K562 (cell line): ENCODE data around the gene PLEKHA5. TPM values are rescaled to one million over a fixed set of nuclear protein-coding genes. Genes with fewer than 3 reads are reported as not detected.

Source experiments
- ATAC-seq: fragments of 200-7000 bp; cut with Tn5 transposase; 3 replicates; pipeline ENCODE4 v1.9.1; 2020; ENCODE audit warnings: moderate library complexity
- BruUV-seq: library from RNA; stranded (reverse); fragments of 400-500 nt; replicated peaks from 2 replicates; lab custom pipeline; 2021; lab: Mats Ljungman, UMichigan
- CTCF ChIA-PET: fragments of 300-600 bp; formaldehyde crosslinking; extraction: SDS; loops from one replicate; lab custom pipeline; 2021; ENCODE audit warnings: low intra/inter-chr PET ratio; lab: Yijun Ruan, JAX
- POLR2A ChIA-PET: fragments of 300-600, 350-650 bp; sonication (Branson Sonifier 250); formaldehyde crosslinking; extraction: SDS; loops from one replicate; lab custom pipeline; 2021; ENCODE audit warnings: antibody characterized with exemption, inconsistent platforms; lab: Yijun Ruan, JAX
- DNase-seq, 4 experiments: peaks; one replicate each; pipeline versions ENCODE4 v3.0.0 to v3.0.0-alpha.2; 2011 to 2018; ENCODE audit warnings: low spot score in 3 of 4, mixed read lengths in 3 of 4; ENCODE audit errors: extremely low read depth in 1 of 4
- FAIRE-seq: peaks from 2 replicates; lab custom pipeline; 2011; peaks lifted over from hg19 to GRCh38; lab: Jason Lieb, UNC
- H2AFZ ChIP-seq: 2 replicates; pipeline ENCODE4 v1.6.0; 2011; ENCODE audit warnings: low read depth, low read length, control low read depth, inconsistent platforms
- H3K27ac ChIP-seq: fragments of 200-600 bp; 3 replicates; pipeline ENCODE4 v1.8.0; 2011; ENCODE audit warnings: low read depth, mild to moderate bottlenecking, control low read depth, inconsistent platforms, low read length, moderate library complexity, mixed read lengths; ENCODE audit errors: extremely low read depth
- H3K27me3 ChIP-seq, 2 experiments: fragments of 300-600 bp in 1 of 2; 2 replicates in 1 of 2; 3 replicates in 1 of 2; pipeline versions ENCODE4 v1.6.0 to v1.8.0; 2011; ENCODE audit warnings: inconsistent platforms in 2 of 2, low read length in 2 of 2, mild to moderate bottlenecking in 1 of 2, mixed read lengths in 1 of 2, moderate library complexity in 1 of 2; ENCODE audit not compliant: control insufficient read depth in 2 of 2, insufficient read depth in 2 of 2
- H3K36me3 ChIP-seq: fragments of 300-600 bp; 3 replicates; pipeline ENCODE4 v1.8.0; 2011; ENCODE audit warnings: mild to moderate bottlenecking, low read length, inconsistent platforms; ENCODE audit not compliant: control insufficient read depth, insufficient read depth
- H3K4me1 ChIP-seq, 2 experiments: fragments of 200-600 bp in 1 of 2; replicated peaks in 1 of 2; 2 replicates in 1 of 2; 3 replicates in 1 of 2; pipeline versions ENCODE4 v1.5.1 to v1.8.0; 2011; ENCODE audit warnings: inconsistent platforms in 2 of 2, low read length in 2 of 2, mild to moderate bottlenecking in 1 of 2, mixed read lengths in 1 of 2, moderate library complexity in 1 of 2; ENCODE audit not compliant: control insufficient read depth in 2 of 2, insufficient read depth in 2 of 2
- H3K4me2 ChIP-seq: 2 replicates; pipeline ENCODE4 v1.6.1; 2011; ENCODE audit warnings: low read length, control low read depth, inconsistent platforms, mixed read lengths; ENCODE audit not compliant: insufficient read depth
- H3K4me3 ChIP-seq: fragments of 200-600 bp; sonication (generic), shearing (Covaris generic); 2 replicates; pipeline ENCODE4 v1.5.1; 2016; ENCODE audit warnings: control low read depth, inconsistent platforms
- H3K79me2 ChIP-seq: fragments of 200-600 bp; 3 replicates; pipeline ENCODE4 v1.8.0; 2011; ENCODE audit warnings: low read length, inconsistent platforms; ENCODE audit not compliant: control insufficient read depth, insufficient read depth
- H3K9ac ChIP-seq, 2 experiments: 2 replicates each; pipeline versions ENCODE4 v1.6.0 to v1.6.1; 2011; ENCODE audit warnings: low read depth in 2 of 2, low read length in 2 of 2, control low read depth in 1 of 2, inconsistent platforms in 1 of 2, mild to moderate bottlenecking in 1 of 2, mixed read lengths in 1 of 2; ENCODE audit not compliant: insufficient read depth in 1 of 2
- H3K9me1 ChIP-seq: one replicate; pipeline ENCODE4 v1.6.0; 2011; ENCODE audit warnings: inconsistent platforms, mild to moderate bottlenecking, low read length, moderate library complexity; ENCODE audit not compliant: control insufficient read depth, insufficient read depth
- H3K9me3 ChIP-seq: replicated peaks from 2 replicates; pipeline ENCODE4 v1.5.1; 2011; ENCODE audit warnings: low read depth, low read length, inconsistent platforms; ENCODE audit not compliant: control insufficient read depth, insufficient read depth
- H4K20me1 ChIP-seq: replicated peaks from 2 replicates; pipeline ENCODE4 v1.6.1; 2011; ENCODE audit warnings: low read length, inconsistent platforms, mixed read lengths; ENCODE audit not compliant: control insufficient read depth, insufficient read depth
- BCLAF1 ChIP-seq, 2 experiments: fragments of 450-650 bp in 1 of 2; IDR thresholded peaks; 2 replicates each; pipeline ENCODE4 v1.6.1; 2011 to 2017; ENCODE audit warnings: low read depth in 2 of 2, antibody characterized with exemption in 1 of 2, borderline replicate concordance in 1 of 2, low read length in 1 of 2, mild to moderate bottlenecking in 1 of 2, mixed read lengths in 1 of 2; ENCODE audit not compliant: control insufficient read depth in 1 of 2
- CAMTA2 ChIP-seq: fragments of 250-450 bp; sonication (Bioruptor Pico); conservative IDR thresholded peaks from 2 replicates; pipeline ENCODE4 v1.5.1; 2022
- FOXK1 ChIP-seq: sonication (generic); formaldehyde crosslinking; IDR thresholded peaks from 2 replicates; pipeline ENCODE4 v1.8.0; 2022; ENCODE audit warnings: missing genetic modification reagents, mild to moderate bottlenecking, borderline replicate concordance
- HDAC2 ChIP-seq: fragments of 450-650 bp; IDR thresholded peaks from 2 replicates; pipeline ENCODE4 v1.6.1; 2016; ENCODE audit warnings: mild to moderate bottlenecking
- JUND ChIP-seq, 2 experiments: IDR thresholded peaks; 2 replicates in 1 of 2; 3 replicates in 1 of 2; pipeline ENCODE4 v1.6.1; 2011; ENCODE audit warnings: borderline replicate concordance in 2 of 2, low read depth in 2 of 2, low read length in 2 of 2, improper control_type of control experiment in 1 of 2, missing biosample characterization in 1 of 2, missing genetic modification characterization in 1 of 2, missing genetic modification reagents in 1 of 2
- KAT8 ChIP-seq: fragments of 450-650 bp; IDR thresholded peaks from 2 replicates; pipeline ENCODE4 v1.6.1; 2016; ENCODE audit warnings: low read depth, mild to moderate bottlenecking
- OTX1 ChIP-seq: fragments of 450-650 bp; formaldehyde crosslinking; IDR thresholded peaks from 2 replicates; pipeline ENCODE4 v1.4.0; 2022; ENCODE audit warnings: mild to moderate bottlenecking
- SMARCA5 ChIP-seq: fragments of 450-650 bp; IDR thresholded peaks from 2 replicates; pipeline ENCODE4 v1.6.1; 2016
- ZBTB17 ChIP-seq: fragments of 450-650 bp; formaldehyde crosslinking; IDR thresholded peaks from 2 replicates; pipeline ENCODE4 v1.4.0; 2020; ENCODE audit warnings: mild to moderate bottlenecking
- ZFP36 ChIP-seq: fragments of 150-350 bp; IDR thresholded peaks from 2 replicates; pipeline ENCODE4 v1.6.1; 2018; ENCODE audit warnings: low read length, low read depth; ENCODE audit not compliant: partially characterized antibody
- ZNF12 ChIP-seq: sonication (generic); formaldehyde crosslinking; IDR thresholded peaks from 2 replicates; pipeline ENCODE4 v1.4.0; 2020; ENCODE audit warnings: mild to moderate bottlenecking, missing genetic modification reagents
- WGBS: fragments of 100-300 bp; shearing (Covaris generic); methylation state at CpG from one replicate; pipeline ENCODE4 v1.1.6; 2016; ENCODE audit warnings: low coverage, mixed read lengths; ENCODE audit not compliant: insufficient coverage; ENCODE audit errors: missing lambda C conversion rate; 5-methylcytosine and 5-hydroxymethylcytosine counted together
- in situ Hi-C: fragments of 300-500 bp; cut with MboI; formaldehyde crosslinking; loops from 4 replicates; pipeline ENCODE4 v1.15.0; 2018; ENCODE audit warnings: inconsistent platforms, mixed read lengths
- intact Hi-C: fragments of 100-400 bp; cut with micrococcal nuclease; formaldehyde crosslinking; loops from 2 replicates; pipeline ENCODE4 v1.14.2; 2022
- polyA plus RNA-seq, 8 experiments: library from polyadenylated mRNA; depleted of rRNA in 4 of 8; stranded (reverse) in 5 of 8; unstranded in 3 of 8; fragments of >200 nt; fragmentation: Nextera tagmentation in 2 of 8; fragmentation: Illumina TruSeq in 1 of 8; extraction: Ambion mirVana in 2 of 8; extraction: Trizol in 1 of 8; gene quantifications; 2 replicates each; pipeline versions ENCODE4 v1.2.1 to v1.2.3, GENCODE V29; 2011 to 2014; ENCODE audit warnings: inconsistent platforms in 1 of 8, missing spikeins in 1 of 8
- total RNA-seq, 7 experiments: library from RNA; depleted of rRNA in 6 of 7; stranded (reverse); fragments of >200 nt in 6 of 7; fragmentation: Illumina TruSeq in 2 of 7; extraction: Trizol in 2 of 7; gene quantifications; 2 replicates each; pipeline versions ENCODE4 v1.2.1 to v1.2.3, GENCODE V29; 2011 to 2021; ENCODE audit warnings: low replicate concordance in 1 of 7

Gene PLEKHA5
- total and polyA plus RNA-seq, 9 of the 15 experiments (the other 6 are each of a cell fraction or from before 2014, with no cell fraction given): 7.2 to 26.2 (median 17.4) TPM

- intact Hi-C loops (no loop called here), in situ Hi-C loops (no loop called here)
- Histone ChIP-seq H3K27me3 (no peaks in the 10 kb centered on the region), H3K79me2 (peaks cover 1% of the 10 kb centered on the region), H4K20me1 (no peaks in the 10 kb centered on the region), H3K4me3 (no peak overlapping the region), H3K36me3 (no peaks in the 10 kb centered on the region), H3K4me2 (no peak overlapping the region), H2AFZ (no peak overlapping the region), H3K9ac (no peak overlapping the region), H3K4me1 (peaks cover 3% of the 10 kb centered on the region in 2 experiments; a peak in 3 of 5 replicates), H3K9me3 (0 out of 2 replicates have a peak, but pooled peaks cover 3% of the 10 kb centered on the region), H3K27ac (no peak overlapping the region), H3K9me1 (no peaks in the 10 kb centered on the region)
- POLR2A ChIA-PET: no interaction called here
- CTCF ChIA-PET: no interaction called here
- 40% methylated on average over 4 of the region's 5 CpGs for WGBS
- DNase-seq (no peak), ATAC-seq (no peak), FAIRE-seq (no peak)
- BruUV-seq: no TSS peak
- TF ChIP-seq CAMTA2 (no peak), FOXK1 (CRISPR knock-in tag) (no peak), KAT8 (no peak), OTX1 (no peak), JUND (IDR thresholded peaks at IDR 0.05; ENCODE audit: borderline replicate concordance, low read depth, low read length) (no peak), JUND (tag; IDR thresholded peaks at IDR 0.05; ENCODE audit: borderline replicate concordance, low read depth, low read length) (no peak), HDAC2 (no peak), ZBTB17 (CRISPR knock-in tag) (no peak), BCLAF1 (IDR thresholded peaks at IDR 0.05; ENCODE audit: borderline replicate concordance in 1 of 2, control insufficient read depth in 1 of 2, low read depth in 2 of 2, low read length in 1 of 2) (no peak), ZFP36 (no peak), ZNF12 (no peak), SMARCA5 (no peak)
Observed at GRCh38 chr12:19125325-19125724, 4.2 kb upstream of the PLEKHA5 start.
